Measurements from ENCODE around the gene DDO. TPM values are rescaled to one million over a fixed set of nuclear protein-coding genes. Genes with fewer than 3 reads are reported as not detected.

DDO gene
- total RNA-seq, 4 donors from 2014 or later = 1.4 to 3.6 (median 2.3) TPM

DNA sequence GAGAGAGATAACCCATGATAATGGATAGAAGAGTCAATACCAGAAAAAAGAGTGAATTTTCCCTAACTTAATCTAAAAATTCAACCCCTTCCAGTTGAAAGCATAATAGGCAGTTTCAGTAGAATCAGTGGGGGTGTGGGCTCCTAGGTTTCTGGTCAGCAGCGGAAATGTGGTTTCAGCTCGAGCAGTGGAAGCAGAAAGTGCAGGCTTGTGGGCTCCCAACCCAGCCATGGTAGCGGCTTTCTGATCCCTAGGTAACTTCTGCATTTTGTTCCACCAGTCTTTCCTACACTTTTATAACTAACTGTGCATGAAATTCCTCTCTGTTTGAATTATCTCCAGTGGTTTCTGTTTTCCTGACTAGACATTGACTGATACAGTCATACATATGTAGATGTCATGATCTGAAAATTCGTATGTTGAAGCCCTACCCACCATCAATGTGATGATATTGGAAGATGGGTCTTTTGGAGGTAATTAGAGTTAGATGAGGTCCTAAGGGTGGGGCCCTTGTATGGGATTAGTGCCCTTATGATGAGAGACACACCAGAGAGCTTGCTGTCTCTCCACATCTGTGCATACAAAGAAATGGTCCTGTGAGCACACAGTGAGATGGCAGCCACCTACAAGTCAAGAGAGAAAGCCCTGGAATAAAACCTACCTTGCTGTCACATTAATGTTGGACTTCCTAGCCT lies 6.5 kb upstream of the DDO start:
- no peak for ATAC-seq
- Histone ChIP-seq H3K4me1 (no peaks in the 10 kb centered on the region), H3K9me3 (peaks cover 0 to 6% (median 0%) of the 10 kb centered on the region in 3 donors), H3K4me3 (no peak overlapping the region), H3K27ac (no peak overlapping the region), H3K27me3 (no peaks in the 10 kb centered on the region), H3K36me3 (no peaks in the 10 kb centered on the region)
- WGBS, 2 donors (ENCODE audit: low coverage in 1 of 2) = 57 to 79% methylated on average over 4 of the region's 4 CpGs
- TF ChIP-seq, protein P1, sequence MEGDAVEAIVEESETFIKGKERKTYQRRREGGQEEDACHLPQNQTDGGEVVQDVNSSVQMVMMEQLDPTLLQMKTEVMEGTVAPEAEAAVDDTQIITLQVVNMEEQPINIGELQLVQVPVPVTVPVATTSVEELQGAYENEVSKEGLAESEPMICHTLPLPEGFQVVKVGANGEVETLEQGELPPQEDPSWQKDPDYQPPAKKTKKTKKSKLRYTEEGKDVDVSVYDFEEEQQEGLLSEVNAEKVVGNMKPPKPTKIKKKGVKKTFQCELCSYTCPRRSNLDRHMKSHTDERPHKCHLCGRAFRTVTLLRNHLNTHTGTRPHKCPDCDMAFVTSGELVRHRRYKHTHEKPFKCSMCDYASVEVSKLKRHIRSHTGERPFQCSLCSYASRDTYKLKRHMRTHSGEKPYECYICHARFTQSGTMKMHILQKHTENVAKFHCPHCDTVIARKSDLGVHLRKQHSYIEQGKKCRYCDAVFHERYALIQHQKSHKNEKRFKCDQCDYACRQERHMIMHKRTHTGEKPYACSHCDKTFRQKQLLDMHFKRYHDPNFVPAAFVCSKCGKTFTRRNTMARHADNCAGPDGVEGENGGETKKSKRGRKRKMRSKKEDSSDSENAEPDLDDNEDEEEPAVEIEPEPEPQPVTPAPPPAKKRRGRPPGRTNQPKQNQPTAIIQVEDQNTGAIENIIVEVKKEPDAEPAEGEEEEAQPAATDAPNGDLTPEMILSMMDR (IDR thresholded peaks at IDR 0.05) = no peak
- TF ChIP-seq POLR2A (IDR thresholded peaks at IDR 0.05) (no peak), POLR2AphosphoS5 (IDR thresholded peaks at IDR 0.05) (no peak), EP300 (IDR thresholded peaks at IDR 0.05) (no peak)

DNA sequence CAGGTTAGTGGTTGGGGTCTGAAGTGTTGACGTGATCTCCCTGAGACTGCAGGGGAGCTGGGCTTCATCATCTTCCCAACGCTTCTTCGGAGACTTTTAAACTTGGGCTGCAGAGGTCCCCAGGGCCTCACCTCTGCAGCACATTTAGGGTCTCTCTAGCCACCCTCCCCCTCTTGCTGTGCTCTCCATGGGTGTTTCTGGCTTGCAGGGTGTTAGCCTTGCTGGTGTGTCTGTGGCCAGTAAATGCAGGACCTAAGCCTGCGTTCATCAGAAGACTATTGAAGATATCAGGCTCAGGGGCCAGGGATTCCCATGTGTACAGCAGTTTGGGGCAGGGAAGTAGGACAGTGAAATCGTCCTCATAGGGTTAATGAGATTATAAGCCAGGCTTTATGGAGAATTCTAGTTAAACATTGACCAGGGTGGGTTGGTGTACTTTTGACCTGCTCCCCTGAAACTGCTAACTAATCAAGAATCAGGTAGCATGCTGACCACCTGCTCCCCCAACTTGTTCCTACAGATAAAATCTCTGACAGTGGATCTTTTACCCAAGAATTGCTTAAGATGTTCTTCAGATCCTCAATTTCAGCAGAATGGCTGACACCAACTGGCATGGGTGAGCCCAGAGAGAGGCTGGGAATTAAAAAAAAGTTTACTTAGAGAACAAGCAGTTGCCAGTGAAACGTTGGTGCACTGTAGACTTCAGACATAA lies 3.8 kb upstream of the DDO start:
- TF ChIP-seq, protein P1 (IDR thresholded peaks at IDR 0.05) = no peak
- no peak for TF ChIP-seq POLR2A (IDR thresholded peaks at IDR 0.05)
- TF ChIP-seq EP300 (IDR thresholded peaks at IDR 0.05) = no peak
- no peak for TF ChIP-seq POLR2AphosphoS5 (IDR thresholded peaks at IDR 0.05)
- Histone ChIP-seq H3K27me3 (no peaks in the 10 kb centered on the region), H3K27ac (no peak overlapping the region), H3K9me3 (peaks cover 0 to 6% (median 0%) of the 10 kb centered on the region in 3 donors), H3K4me3 (no peak overlapping the region), H3K4me1 (peaks cover 0 to 22% (median 0%) of the 10 kb centered on the region in 3 donors), H3K36me3 (no peaks in the 10 kb centered on the region)
- WGBS, 2 donors (ENCODE audit: low coverage in 1 of 2) = 20 to 52% methylated on average over 1 to 5 of the region's 6 CpGs
- ATAC-seq = no peak

DNA sequence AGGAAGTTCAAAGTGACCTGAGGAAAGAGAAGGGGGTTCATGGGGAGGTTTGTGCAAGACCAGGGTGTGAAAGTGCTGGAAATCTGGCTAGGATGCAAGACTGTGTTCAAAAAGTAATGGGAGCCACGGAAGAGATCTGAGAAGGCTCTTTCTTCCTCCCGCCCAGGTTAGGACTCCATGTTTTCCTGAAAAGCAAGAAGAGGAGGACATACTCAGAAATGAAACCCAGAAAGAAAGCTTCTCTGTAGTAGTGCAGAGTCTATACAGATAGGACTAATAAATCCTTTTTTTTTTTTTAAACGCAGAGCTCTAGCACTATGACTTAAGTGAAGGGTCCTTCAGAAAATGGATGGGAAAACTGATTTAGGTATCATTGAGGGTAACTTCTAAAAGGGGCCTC lies 3.2 kb upstream of the DDO start:
- 65 to 80% methylated on average over 2 to 3 of the region's 3 CpGs for WGBS, 2 donors (ENCODE audit: low coverage in 1 of 2)
- no peak for ATAC-seq
- no peak for TF ChIP-seq EP300 (IDR thresholded peaks at IDR 0.05)
- TF ChIP-seq, protein P1 (IDR thresholded peaks at IDR 0.05) = no peak
- no peak for TF ChIP-seq POLR2A (IDR thresholded peaks at IDR 0.05)
- no peak for TF ChIP-seq POLR2AphosphoS5 (IDR thresholded peaks at IDR 0.05)
- Histone ChIP-seq H3K27me3 (no peaks in the 10 kb centered on the region), H3K9me3 (peaks cover 0 to 6% (median 0%) of the 10 kb centered on the region in 3 donors), H3K27ac (no peak overlapping the region), H3K4me3 (no peak overlapping the region), H3K4me1 (peaks cover 0 to 22% (median 0%) of the 10 kb centered on the region in 3 donors), H3K36me3 (no peaks in the 10 kb centered on the region)

DNA sequence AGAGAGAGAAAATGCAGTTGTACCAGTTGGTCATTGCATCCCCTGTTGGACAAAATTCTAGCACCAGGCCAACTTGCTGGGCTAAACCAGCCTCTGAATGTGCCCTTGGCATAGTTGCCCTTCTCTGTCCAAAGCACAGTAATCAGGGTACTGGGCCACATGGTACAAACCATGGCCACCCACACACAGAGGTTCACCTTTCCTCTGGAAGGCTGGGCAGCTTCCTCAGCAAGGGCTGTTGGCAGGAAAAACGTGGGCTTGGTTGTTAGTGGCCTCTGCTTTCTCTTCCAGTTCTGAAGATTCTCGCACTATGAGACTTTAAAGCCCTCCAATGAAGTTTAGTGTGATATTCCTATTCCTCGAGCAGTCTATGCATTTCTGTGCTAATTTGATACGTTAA lies 706 bp downstream of the DDO start:
- H3K9me3 ChIP-seq = no peaks in the 10 kb centered on the region
- WGBS, 2 donors (ENCODE audit: low coverage in 1 of 2) = 36 to 54% methylated on average over 2 to 4 of the region's 4 CpGs
- H3K27ac ChIP-seq = peak overlapping the region; percentile 6 to 80 (median 75)
- peaks cover 0 to 22% (median 0%) of the 10 kb centered on the region in 3 donors for H3K4me1 ChIP-seq
- no peaks in the 10 kb centered on the region for H3K27me3 ChIP-seq
- H3K36me3 ChIP-seq = no peaks in the 10 kb centered on the region
- H3K4me3 ChIP-seq = peak overlapping the region in 1 of 2 donors; percentile 45
- TF ChIP-seq, protein P1 (IDR thresholded peaks at IDR 0.05) = no peak
- TF ChIP-seq EP300 (IDR thresholded peaks at IDR 0.05) (no peak), POLR2AphosphoS5 (IDR thresholded peaks at IDR 0.05) (no peak), POLR2A (IDR thresholded peaks at IDR 0.05) (no peak)
- no peak for ATAC-seq

Measured in gastroesophageal sphincter (tissue), 4 donors.